Measurements from ENCODE around the gene ASB13. TPM values are rescaled to one million over a fixed set of nuclear protein-coding genes. Genes with fewer than 3 reads are reported as not detected.

ASB13 gene
- total RNA-seq, 4 donors from 2014 or later = 9.9 to 27.7 (median 14.2) TPM

DNA sequence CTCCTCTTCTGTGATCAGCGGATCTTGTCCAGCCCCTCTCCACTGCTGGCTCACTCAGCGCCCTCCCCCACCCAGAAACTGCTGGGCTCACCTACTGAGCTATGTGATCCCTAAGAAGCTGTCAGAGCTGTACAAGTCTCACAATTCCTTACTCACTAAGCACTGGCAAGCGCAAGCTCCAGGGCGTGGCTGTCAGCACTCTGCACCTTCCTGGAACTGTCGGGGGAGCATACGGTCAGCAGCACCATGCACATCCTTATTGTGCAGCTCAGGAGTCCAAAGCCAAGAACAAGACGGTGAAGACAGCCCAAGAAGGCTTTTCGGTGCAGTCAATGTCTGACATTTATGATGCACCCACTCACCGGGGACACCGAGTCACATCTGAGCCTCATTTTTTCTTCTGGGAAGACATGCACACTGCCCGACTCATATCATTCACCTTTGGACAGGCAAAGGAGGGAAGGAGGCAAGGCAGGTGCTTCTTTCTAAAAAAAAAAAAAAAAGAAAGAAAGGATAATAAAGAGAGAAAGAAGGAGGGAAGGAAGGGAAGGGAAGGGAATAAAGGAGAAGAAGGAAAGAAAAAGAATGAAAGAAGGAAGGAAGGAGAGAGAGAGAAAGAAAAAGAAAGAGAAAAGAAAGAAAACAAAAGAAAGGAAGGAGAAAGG is 56.3 kb downstream of the ASB13 start:
- no peak overlapping the region for H3K27ac ChIP-seq
- 44 to 68% methylated on average over 11 of the region's 11 CpGs for WGBS, 2 donors

DNA sequence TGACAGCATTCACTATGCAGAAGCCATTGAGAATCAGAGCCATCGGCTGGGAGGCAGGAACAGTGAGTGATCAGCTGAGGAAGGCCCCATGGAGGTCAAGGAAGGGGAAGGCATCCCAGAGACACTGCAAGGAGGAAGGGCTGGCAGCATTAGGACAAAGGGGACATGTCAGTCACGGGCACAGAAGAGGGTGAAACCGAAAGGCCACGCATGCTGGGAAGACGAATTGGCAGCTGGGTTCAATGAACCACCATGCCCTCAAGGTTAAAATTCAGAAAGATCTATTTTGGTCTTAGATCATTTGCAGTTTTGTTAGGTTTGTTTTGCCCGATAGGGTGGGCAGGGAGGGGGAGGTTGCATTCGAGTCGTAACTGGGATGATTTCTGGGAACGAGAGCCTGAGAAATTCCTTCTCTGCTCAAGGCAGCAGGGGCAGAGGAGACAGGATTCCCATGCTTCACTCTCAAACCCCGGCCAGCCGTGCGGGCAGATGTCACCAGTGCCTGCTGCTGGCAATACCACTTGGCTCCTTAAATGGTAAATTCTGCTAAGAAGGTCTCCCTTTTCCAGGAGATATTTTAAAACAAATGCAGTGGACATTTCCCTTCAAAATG is 57.7 kb downstream of the ASB13 start:
- DNase-seq = no peak
- H3K36me3 ChIP-seq = no peaks in the 10 kb centered on the region
- peaks cover 0 to 6% of the 10 kb centered on the region in 2 donors for H3K4me1 ChIP-seq
- H3K4me3 ChIP-seq (replicated peaks in 1 of 3) = no peak overlapping the region
- H3K27me3 ChIP-seq = no peaks in the 10 kb centered on the region
- intact Hi-C loops (cut with DNase I) = no loop called here
- H3K9me3 ChIP-seq = no peaks in the 10 kb centered on the region
- 78 to 88% methylated on average over 12 of the region's 12 CpGs for WGBS, 2 donors
- TF ChIP-seq, protein P1, sequence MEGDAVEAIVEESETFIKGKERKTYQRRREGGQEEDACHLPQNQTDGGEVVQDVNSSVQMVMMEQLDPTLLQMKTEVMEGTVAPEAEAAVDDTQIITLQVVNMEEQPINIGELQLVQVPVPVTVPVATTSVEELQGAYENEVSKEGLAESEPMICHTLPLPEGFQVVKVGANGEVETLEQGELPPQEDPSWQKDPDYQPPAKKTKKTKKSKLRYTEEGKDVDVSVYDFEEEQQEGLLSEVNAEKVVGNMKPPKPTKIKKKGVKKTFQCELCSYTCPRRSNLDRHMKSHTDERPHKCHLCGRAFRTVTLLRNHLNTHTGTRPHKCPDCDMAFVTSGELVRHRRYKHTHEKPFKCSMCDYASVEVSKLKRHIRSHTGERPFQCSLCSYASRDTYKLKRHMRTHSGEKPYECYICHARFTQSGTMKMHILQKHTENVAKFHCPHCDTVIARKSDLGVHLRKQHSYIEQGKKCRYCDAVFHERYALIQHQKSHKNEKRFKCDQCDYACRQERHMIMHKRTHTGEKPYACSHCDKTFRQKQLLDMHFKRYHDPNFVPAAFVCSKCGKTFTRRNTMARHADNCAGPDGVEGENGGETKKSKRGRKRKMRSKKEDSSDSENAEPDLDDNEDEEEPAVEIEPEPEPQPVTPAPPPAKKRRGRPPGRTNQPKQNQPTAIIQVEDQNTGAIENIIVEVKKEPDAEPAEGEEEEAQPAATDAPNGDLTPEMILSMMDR (IDR thresholded peaks at IDR 0.05) = no peak
- TF ChIP-seq POLR2A (IDR thresholded peaks at IDR 0.05) = no peak
- H3K27ac ChIP-seq = no peak overlapping the region

More for the DNA sequence above, 56.3 kb downstream of the ASB13 start:
- H3K9me3 ChIP-seq = no peaks in the 10 kb centered on the region
- intact Hi-C loops (cut with DNase I) = no loop called here
- no peaks in the 10 kb centered on the region for H3K27me3 ChIP-seq
- no peaks in the 10 kb centered on the region for H3K36me3 ChIP-seq
- peaks cover 0 to 6% of the 10 kb centered on the region in 2 donors for H3K4me1 ChIP-seq
- DNase-seq = peak; percentile 34 to 37
- no peak overlapping the region for H3K4me3 ChIP-seq (replicated peaks in 1 of 3)
- TF ChIP-seq, protein P1 (IDR thresholded peaks at IDR 0.05) = no peak
- no peak for TF ChIP-seq POLR2A (IDR thresholded peaks at IDR 0.05)

DNA sequence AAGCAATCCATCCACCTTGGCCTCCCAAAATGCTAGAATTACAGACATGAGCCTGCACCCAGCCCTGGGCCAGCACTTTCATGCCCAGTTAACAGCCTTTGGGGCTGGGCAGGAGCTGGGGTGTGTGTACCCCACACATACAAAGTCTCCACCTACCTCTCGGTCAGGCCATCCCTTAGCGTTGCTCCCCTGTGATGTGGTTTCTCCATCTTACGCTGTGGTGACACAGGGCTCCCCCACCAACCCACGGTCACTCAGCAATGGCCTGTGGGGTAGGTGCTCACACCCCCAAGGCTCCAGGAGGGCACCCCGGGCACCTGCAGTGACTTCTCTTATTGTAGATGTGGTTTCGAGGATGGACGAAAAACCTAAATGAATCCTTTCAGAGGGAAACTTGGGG is 58.8 kb downstream of the ASB13 start:
- DNase-seq = no peak
- intact Hi-C loops (cut with DNase I) = no loop called here
- Histone ChIP-seq H3K4me1 (peaks cover 0 to 6% of the 10 kb centered on the region in 2 donors), H3K27ac (no peak overlapping the region), H3K27me3 (no peaks in the 10 kb centered on the region), H3K9me3 (no peaks in the 10 kb centered on the region), H3K36me3 (no peaks in the 10 kb centered on the region), H3K4me3 (replicated peaks in 1 of 3) (no peak overlapping the region)
- WGBS, 2 donors = 88 to 94% methylated on average over 7 of the region's 7 CpGs
- TF ChIP-seq, protein P1 (IDR thresholded peaks at IDR 0.05) = no peak
- no peak for TF ChIP-seq POLR2A (IDR thresholded peaks at IDR 0.05)

DNA sequence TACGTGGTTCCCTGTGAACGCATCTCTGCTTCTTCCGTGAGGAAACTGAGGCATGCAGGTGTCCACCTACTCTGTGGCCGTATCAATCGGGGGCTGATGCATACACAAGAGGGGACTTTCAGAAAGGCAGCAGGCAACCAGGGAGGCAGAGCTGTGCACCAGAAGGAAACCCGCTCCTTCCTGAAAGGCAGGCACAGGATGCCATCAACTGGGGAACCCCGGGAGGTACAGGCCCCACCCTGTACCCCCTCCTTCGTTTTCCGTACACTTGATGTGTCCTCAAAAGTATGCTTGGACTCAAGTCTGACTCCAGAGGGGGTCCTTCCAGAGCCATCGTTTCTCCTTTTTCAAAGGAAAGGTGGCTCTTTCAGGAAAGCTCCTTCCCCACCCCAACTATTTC is 59.5 kb downstream of the ASB13 start:
- 74 to 82% methylated on average over 10 of the region's 10 CpGs for WGBS, 2 donors
- DNase-seq = no peak
- H3K4me1 ChIP-seq = peaks cover 0 to 6% of the 10 kb centered on the region in 2 donors
- H3K4me3 ChIP-seq (replicated peaks in 1 of 3) = no peak overlapping the region
- no peaks in the 10 kb centered on the region for H3K36me3 ChIP-seq
- TF ChIP-seq, protein P1 (IDR thresholded peaks at IDR 0.05) = no peak
- no peak for TF ChIP-seq POLR2A (IDR thresholded peaks at IDR 0.05)
- intact Hi-C loops (cut with DNase I) = no loop called here
- H3K27ac ChIP-seq = no peak overlapping the region
- no peaks in the 10 kb centered on the region for H3K9me3 ChIP-seq
- no peaks in the 10 kb centered on the region for H3K27me3 ChIP-seq

DNA sequence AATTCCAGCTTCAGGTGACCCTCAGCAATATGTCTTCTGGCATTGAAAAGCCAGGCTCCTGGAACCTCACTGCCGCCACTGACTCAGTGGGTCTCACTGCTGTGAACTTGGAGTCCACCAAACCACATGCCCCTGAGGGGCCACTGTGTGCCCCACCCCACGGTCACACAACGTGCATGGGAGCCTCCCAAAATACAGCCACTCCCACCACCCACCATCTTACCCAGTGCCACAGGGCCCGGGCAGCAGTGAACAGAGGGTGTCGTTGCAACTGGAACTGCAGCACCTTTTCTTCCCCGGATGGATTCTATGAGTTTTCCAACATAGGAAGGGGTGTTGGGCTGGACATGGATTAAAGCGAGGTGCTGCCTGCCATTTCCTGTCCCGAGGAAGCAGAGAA is 60.1 kb downstream of the ASB13 start:
- DNase-seq = no peak
- Histone ChIP-seq H3K9me3 (no peaks in the 10 kb centered on the region), H3K4me3 (replicated peaks in 1 of 3) (no peak overlapping the region), H3K4me1 (peaks cover 0 to 6% of the 10 kb centered on the region in 2 donors), H3K36me3 (no peaks in the 10 kb centered on the region), H3K27me3 (no peaks in the 10 kb centered on the region), H3K27ac (no peak overlapping the region)
- 79 to 95% methylated on average over 3 to 8 of the region's 8 CpGs for WGBS, 2 donors
- TF ChIP-seq POLR2A (IDR thresholded peaks at IDR 0.05) = no peak
- TF ChIP-seq, protein P1 (IDR thresholded peaks at IDR 0.05) = no peak
- intact Hi-C loops (cut with DNase I) = no loop called here
